Right renal cortex interstitium (tissue), 3 donors: ENCODE data around the gene PSORS1C1. TPM values are rescaled to one million over a fixed set of nuclear protein-coding genes. Genes with fewer than 3 reads are reported as not detected.
A peak's percentile ranks its signal among the peaks of the same experiment; 100 is the strongest.

Source experiments
- DNase-seq, 3 donors: peaks; one replicate each; pipeline ENCODE4 v3.0.0-alpha.2; 2013; ENCODE audit warnings: low read depth in 3 of 3, low spot score in 2 of 3
- polyA plus RNA-seq, 3 donors: library from polyadenylated mRNA; unstranded; fragments of 120-200 nt; gene quantifications; one replicate each; pipeline ENCODE4 v1.2.1, GENCODE V29; 2013; ENCODE audit not compliant: insufficient read length in 3 of 3

The PSORS1C1 gene
- polyA plus RNA-seq, 3 donors, result 0.14 to 0.40 TPM; not detected in 1

DNA sequence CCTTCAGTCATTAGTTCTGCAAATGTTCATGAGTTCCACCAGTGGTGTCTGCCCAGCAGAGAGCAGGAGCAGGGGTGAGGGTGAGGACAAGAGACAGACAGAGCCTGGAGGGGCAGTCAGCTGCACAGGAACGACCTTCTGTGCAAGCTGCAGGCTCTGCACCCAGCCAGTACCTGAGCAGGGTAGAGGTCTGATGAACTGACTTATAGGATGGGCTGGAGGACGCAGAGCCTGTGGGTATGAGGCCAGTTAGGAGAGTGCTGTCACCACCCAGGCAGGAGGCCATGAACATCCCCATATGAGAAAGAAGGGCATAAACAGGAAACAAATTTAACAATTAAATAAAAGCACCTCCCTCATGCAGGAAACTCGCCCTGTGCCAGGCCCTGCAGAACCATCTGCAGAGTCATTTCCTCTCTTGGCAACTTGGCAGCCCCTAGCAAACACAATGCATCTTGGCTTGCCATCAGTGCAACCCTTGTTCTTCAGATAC is 20.2 kb upstream of the PSORS1C1 start:
- no peak for DNase-seq

DNA sequence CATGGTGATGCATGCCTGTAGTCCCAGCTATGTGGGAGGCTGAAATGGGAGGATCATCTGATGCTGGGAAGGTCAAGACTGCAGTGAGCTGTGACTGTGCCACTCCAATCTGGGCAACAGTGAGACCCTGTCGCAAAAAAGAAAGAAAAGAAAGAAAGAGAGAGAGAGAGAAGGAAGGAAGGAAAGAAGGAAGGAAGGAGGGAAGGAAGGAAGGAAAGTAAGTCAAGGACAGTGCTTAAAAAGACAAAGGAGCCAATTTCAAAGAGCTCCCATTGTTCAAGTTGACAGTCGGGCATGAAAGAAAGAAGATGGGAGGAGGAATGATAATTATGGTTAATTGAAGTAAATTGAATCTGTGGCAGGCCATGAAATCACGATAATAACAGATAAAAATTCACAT is 18.4 kb upstream of the PSORS1C1 start:
- DNase-seq, result no peak

DNA sequence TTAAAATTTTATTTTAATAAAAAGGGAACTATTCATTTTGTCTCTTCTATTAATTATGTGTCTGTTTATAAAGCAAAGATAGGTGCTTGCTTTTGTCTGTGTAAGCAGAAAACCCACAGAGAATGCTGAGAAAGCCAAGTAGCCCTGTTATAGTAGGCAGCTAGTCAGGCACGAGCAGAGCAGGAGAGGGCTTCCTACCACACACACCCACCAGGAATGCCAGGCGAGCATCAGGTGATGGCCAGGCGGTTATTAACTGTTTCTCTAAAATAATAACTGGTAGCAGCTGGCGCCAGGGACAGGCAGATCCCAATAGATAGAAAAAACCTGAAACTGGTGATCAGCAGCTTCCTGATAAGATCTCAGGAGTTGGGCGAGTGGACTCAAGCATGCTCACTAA is 17.9 kb upstream of the PSORS1C1 start:
- no peak for DNase-seq

DNA sequence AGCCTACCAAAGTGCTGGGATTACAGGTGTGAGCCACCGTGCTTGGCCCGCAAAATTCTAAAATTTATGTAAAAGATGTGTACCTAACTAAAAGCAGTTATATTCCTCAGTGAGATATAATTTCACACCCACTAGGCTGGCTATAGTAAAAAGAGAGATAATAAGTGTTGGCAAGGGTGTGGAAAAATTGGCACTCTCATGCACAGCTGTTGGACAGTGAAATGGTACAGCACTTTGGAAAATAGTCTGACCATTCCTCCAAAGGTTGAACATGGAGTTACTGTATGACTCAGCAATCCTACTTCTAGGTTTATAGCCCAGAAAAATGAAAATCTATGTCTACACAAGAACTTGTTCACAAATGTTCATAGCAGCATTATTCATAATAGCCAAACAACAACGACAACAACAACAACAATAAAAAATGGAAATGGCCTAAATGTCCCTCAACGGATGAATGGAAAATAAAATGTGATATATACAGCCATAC is 16.1 kb upstream of the PSORS1C1 start:
- DNase-seq, result no peak

DNA sequence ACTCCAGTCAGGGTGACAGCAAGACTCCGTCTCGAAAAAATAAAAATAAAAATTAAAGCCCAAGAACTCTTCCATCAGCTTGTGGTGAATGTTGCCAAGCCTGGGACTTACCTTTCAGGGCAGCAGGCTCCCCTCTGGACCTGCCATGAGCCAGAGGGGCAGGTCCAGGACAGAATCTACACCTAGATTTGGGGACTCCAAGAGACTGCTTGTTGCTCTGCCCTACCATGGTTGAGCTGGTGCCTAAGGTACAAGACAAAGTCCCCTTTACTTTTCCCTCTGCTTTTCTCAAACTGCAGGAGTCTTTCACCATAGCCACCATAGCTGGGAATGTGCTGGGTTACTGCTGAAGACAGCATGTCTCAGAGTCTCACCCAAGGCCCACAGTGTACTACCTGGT is 11.5 kb upstream of the PSORS1C1 start:
- no peak for DNase-seq

DNA sequence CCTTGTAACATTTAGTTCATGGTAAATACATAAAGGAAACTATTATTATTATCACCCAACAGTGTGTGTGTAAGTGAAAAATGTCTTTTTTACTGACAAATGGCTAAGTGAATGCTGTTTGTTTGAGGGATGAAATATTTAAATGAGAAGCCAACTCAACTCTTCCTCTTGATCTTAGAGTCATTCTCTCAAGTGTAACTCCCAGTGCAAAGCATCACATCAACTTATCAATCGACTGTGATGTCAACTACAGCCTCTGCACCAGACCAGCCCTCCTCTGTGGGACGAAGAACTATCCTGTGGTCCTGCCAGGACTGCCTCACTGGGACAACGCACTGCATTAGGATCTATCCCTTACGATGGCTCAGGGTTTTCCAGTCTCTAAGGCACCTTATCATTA is 7.5 kb upstream of the PSORS1C1 start:
- no peak for DNase-seq

DNA sequence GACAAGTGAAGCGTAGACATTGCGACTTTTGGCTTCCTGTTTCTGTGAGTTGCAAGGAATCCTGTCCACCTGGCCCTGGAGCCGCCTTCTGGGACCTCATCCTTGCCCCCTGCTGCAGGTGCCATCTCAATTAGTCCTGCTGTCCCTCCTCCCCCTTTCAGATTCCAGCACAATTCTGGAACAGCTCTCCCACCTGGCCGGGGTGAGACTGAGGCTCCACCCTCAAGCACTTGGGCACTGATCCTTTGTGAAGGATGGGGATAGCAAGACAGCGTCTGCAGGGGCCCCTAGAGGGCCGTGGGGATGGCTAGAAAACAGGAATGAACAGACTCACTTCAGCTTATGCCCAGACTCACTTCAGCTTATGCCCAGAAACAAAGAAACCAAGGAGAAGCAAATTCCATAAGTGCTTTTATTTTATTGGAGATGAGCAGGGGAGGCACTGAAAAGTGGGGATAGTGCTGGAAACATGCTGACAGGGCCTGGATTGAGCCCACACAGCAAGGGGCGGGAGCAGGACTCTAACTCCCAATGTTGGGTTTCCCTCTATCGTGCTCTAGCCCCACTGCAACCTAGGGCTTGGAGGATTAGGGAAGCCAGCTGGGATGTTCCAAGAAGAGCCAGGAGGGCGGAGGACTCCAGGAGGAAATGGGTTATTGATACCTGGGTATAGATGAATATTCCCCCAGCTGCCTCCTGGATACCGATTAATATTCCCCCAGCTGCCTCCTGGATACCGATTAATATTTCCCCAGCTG is 3.6 kb upstream of the PSORS1C1 start:
- no peak for DNase-seq

DNA sequence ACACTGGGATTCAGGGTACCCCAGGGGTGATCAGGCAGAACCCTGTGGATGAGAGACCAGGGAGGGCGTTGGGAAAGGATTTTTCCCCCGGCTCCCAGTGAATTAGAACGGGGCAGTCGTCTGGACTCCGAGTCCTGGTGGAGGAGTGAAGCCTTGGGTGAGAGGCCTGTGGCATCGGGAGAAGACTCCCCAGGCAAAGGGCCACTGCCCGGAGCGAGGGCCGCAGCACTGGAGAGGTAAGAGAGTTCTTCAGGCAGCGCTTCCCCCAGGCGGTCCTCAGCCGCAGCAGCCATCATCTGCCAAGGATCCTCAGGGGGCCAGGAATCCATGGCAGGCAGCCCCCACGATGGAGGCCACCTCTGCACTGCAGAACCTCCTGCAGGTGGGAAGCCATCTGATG is 2.9 kb upstream of the PSORS1C1 start:
- DNase-seq, result no peak

DNA sequence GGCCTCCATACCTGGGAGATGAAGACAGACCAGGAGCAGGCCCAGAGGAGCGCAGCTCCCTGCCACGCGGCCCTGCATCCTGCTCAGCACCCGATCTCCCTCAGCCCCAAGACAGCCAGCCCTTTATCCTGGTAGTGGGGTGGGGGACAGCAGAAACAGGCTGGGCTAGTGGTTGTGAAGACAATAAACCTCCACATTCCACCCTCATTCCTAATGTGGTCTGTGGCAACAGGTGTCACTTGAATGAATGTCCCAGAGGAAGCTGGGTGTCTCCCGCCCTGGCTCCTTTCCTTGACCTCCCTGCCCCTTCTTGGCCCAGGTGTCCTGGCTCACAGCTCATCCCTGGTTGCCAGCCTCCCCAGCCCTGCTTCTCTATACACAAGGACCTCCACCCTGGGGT is 2.1 kb upstream of the PSORS1C1 start, which contains the start of gene C6orf15:
Gene C6orf15, minus strand, starts transcription at position 98 of the 400 bp plus-strand sequence. Its CDS starts 20 bp downstream, at position 78.
- no peak for DNase-seq

DNA sequence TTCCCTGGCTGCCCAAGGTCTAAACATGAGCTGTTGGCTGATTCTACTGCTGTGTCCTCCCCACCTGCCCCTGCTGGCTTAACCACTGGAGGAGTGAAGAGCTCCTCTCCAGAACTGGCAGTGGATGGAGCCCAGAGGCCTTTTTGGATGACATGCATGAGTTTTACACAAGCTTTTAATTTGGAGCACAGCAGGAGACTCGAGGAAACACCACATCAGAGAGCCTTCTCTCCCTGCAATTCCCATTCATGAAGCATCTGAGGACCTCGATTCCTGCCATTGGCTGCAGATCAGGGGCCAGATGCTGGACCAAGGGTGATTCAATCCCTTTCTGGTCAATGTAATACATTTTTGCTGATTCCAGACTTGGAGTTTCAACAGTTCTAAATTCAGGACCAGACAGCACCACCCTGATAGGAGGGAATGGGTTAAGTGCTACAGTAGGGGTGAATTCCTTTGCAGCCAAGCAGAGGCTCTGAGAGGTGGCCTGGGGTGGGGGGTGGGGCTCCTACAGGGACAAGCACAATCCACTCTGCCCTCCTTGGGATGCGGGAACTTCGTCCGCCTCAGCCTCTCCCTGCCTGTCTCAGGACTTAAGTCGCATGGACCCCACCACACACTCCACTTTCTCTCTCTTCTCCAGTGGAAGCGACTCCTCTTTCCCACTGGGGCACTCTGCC is 599 bp upstream of the PSORS1C1 start:
- no peak for DNase-seq

DNA sequence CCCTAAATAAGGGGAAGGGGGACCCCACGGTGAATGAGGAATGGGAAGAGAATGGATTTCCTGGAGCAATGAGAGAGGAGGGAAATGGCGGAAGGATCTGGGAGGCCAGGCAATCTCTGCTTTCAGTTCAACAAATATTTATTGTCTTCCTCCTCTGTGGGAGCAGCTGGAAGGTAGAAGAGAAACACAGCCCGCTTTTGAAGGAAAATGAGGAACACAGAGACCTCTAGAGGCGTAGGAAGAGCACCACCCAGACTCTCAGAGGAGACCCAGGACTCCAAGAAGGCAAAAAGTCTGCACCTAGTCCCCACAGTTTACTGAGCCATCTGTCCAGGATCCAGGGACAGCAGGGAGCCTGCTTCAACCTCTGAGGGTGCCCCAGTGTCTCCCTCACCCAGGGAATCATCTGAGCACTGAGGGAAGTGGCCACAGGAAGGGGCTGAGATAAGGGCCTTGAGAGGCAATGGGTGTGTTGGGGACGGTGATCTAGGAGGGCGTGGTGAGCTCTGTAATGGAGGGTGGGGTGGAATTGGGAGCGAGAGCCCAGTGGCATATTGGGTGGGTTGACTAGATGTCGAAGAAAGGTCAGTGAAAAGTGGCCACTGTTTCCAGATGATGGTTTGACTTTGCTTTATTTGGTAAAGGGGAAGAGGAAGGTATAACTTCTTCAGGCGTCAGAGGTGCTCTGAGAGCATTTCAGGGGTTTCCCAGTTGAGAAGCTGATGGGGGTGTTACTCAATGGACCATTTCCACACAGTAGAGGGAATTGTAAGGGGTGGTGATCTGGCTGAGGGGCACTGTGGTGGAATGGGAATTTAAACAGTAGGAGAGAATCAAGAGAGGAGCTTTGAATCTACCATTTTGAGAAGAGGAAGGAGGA is 610 bp downstream of the PSORS1C1 start:
- DNase-seq, result no peak

DNA sequence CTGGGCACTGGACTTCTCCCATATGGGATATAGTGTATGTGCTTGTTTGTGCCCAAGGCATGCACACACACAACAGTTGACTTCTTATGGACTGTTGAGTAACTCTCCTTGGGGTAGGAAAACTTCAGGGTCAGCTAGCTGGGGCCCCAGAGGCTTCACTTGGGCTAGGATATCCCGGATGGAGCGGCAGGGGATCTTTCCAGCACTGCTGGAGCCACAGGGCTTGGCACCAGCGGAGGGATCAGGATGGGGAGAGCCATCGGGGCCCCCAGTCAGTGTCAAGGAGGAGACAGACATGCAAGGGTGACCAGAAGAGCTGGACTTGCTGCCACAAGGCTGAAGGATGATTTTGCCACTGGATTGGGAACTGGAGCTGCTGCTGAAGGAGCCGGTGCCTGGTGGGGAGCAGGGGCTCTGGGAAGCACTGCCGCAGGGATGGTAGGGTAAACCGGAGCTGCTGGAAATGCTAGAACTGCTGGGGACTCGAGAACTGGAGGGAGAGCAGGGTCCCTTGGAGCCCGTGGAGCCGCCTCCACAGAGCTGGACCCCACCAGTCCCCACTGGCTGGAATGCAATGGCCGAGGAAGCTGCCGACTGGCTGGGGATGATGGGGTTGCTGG is 1.5 kb downstream of the PSORS1C1 start:
- no peak for DNase-seq

DNA sequence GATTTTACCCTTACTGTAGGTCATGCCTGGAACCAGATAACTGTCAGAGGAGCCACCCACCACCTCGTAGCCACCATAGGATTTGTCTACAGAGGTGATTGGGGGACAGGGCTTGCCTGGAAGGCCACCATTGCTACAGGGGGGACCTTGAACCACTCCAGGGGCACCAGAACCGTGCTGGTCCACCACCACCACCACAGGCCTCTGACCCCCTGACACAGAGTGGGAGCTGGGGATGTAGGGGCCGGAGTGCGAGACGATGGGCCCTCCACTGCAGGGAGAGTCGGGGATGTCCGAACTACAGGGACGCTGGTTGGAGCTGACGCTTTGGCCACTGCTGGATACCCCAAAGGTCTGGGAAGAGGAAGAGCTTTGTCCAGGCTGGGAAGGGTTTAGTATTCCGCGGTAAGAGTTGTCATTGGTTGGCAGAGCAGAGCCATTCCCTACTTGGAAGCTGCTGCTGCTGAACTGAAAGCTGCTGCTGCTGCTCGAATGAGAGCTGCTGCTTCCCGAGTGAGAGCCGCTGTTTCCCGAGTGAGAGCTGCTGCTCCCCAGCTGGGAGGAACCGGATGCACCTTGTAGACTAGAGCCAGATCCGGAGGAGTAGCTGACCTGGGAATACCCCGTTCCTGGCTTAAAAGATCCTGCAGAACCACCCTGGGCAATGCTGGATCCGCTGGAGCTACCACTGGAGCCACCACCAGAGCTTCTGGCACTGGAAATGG is 2.2 kb downstream of the PSORS1C1 start:
- DNase-seq, result no peak

DNA sequence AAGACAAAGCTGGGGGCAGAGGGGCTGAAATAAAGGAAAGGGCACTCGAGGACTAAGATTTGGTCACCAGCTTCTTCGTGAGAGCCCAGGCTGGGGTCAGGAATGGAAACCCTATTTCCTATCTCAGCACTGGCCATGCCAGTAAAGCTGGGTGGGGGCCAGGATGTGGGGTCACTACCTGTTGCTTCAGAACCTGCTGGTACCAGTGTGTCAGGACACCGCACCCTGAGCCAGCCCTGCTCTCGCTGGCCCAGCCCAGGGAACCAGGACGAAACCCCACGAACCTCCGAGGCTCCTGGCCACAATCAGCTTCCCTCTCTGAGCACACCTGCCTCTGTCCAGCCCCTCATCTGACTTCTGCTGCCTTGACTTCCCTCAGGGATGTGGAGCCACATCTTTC is 3.6 kb downstream of the PSORS1C1 start:
- no peak for DNase-seq

DNA sequence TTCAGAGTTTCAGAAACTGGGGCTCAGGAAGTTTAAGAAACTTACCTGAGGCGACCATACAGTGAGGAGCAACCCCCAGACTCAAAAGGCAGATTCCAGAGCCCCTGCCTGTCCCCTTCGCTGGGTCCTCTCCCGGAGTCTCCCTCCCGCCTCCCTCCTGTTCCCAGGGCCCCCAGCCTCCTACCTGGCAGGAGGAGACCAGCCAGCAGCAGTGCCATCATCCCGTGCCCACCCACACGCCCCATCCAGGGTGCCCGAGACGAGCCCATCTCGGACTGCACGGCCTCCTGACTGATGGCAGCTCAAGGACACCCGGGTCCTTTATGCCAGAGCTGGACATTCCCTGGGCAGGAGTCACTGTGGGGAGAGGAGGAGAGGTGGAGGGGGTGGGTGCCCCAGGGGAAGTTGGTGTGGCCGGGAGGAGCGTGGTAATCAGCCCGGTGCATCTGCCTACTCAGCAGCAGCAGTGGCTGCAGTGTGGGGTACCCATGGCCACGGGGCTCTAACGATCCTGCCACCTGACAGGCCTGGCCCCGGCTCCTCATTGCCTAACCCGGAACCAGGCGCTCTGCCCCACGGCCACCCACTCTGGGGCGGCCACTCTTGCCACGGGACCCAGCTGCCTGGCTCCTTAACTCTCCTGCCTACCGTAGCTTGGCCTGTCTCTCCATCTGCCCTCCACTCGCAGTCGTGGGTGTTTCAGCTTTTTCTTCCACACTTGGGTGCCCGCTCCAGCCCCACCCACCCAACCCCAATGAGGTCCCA is 5.7 kb downstream of the PSORS1C1 start, which contains the start of gene CDSN:
Gene CDSN, minus strand, starts transcription at position 296 of the 765 bp plus-strand sequence. Its CDS starts 27 bp downstream, at position 269.
- no peak for DNase-seq

DNA sequence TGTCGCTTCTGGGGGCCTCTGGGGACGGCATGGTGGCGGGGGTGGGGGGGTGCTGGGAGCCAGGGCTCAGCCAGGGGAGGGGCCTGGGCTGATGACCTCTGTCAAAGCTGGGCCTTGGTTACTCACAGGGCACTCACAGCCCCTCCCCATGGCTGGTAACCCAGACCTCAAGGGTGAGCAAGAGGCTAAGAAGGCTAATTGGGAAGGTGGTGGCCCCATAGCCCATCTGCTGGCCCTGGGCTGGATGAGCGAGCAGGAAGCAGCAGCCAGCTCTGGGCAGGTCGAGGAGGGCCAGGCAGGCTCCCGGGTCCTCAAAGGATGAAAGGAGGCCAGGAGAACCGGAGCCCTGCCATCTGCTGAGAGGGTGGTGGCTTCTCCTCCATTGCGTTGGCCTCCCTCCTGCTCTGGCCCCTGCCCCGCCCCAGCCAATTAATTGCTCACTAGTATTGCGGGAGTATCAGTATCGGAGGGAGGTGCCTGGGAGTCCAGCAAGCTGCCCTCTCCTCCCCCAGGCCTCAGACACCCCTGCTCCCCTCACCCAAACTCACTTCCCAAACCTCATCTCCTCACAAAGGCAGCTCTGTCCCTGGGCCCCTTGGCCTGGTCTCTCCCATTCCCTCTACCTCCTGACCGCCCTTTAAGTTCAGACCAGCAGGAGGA is 6.7 kb downstream of the PSORS1C1 start:
- no peak for DNase-seq

DNA sequence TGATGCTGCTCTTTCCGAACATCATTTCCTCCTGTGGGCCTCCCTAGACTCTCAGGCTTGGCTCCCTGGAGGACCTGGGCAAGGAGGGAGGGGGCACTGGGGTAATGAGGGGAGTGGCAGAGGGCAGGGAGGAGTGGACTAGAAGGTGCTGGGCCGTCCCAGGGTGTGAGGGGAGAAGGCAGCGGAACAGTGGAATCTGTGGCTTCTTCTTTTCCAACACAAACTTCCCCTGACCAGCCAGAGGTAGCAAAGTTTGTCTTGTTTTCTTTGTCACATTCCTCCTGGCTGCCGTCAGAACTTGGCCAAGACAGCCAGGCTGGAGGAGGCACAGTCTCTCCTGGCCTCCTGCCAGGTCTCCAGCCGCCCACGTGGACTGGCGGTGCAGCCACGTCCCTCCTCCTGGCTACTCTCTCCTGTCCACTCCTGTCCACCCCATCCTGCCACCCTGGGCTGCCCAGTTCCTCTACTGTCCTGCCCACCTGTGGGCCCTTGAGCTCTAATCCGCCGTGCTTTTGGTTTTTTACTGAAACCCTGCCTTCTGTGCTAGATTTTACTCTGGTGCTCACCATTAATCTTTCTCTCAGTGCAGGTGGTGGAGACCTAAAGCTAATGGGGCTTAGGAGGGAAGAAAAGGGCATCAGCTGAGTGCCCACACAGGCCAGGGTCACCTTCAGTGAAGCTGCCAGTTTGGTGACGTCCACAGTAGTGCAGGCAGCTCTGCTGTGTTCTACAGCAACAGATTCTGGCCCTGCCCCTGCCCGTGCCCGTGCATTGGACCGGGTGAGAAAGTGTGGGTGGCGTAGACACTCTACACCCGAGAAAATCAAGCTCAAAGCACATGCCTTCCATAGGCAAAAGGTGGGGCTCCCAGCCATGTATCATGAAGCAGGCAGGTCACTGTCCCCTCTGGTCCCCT is 8.4 kb downstream of the PSORS1C1 start:
- DNase-seq, result peak in 2 of 3 donors; percentile 34 to 77
